ENCODE measurements around the gene DIPK1B.
A peak's percentile ranks its signal among the peaks of the same experiment; 100 is the strongest.

Gene DIPK1B

GRCh38 chr9:136670576-136671253 is 41.7 kb upstream of the DIPK1B start:
- no peak overlapping the region for H3K4me3 ChIP-seq (ENCODE audit: control insufficient read depth, low read depth, low read length)
- TF ChIP-seq CTCF (conservative IDR thresholded peaks at IDR 0.05; ENCODE audit: control insufficient read depth, insufficient read depth, low read depth, low read length): no peak
- DNase-seq (ENCODE audit: low read depth): no peak

- no peak for TF ChIP-seq CTCF (conservative IDR thresholded peaks at IDR 0.05; ENCODE audit: control insufficient read depth, insufficient read depth, low read depth, low read length)
- no peak for DNase-seq (ENCODE audit: low read depth)
- H3K4me3 ChIP-seq (ENCODE audit: control insufficient read depth, low read depth, low read length): no peak overlapping the region
These were observed 41.1 kb upstream of the DIPK1B start for GRCh38 chr9:136671254-136671614.

GRCh38 chr9:136671646-136672430 is 40.5 kb upstream of the DIPK1B start:
- TF ChIP-seq CTCF (conservative IDR thresholded peaks at IDR 0.05; ENCODE audit: control insufficient read depth, insufficient read depth, low read depth, low read length): peak; percentile 71
- no peak for DNase-seq (ENCODE audit: low read depth)
- no peak overlapping the region for H3K4me3 ChIP-seq (ENCODE audit: control insufficient read depth, low read depth, low read length)

GRCh38 chr9:136672431-136673087 is 39.8 kb upstream of the DIPK1B start:
- no peak for DNase-seq (ENCODE audit: low read depth)
- TF ChIP-seq CTCF (conservative IDR thresholded peaks at IDR 0.05; ENCODE audit: control insufficient read depth, insufficient read depth, low read depth, low read length): no peak
- no peak overlapping the region for H3K4me3 ChIP-seq (ENCODE audit: control insufficient read depth, low read depth, low read length)

GRCh38 chr9:136673088-136673974 is 39.0 kb upstream of the DIPK1B start:
- DNase-seq (ENCODE audit: low read depth): no peak
- no peak for TF ChIP-seq CTCF (conservative IDR thresholded peaks at IDR 0.05; ENCODE audit: control insufficient read depth, insufficient read depth, low read depth, low read length)
- H3K4me3 ChIP-seq (ENCODE audit: control insufficient read depth, low read depth, low read length): no peak overlapping the region

Data from fibroblast of mammary gland (primary cell).